ENCODE results near the gene MATR3. TPM values are rescaled to one million over a fixed set of nuclear protein-coding genes. Genes with fewer than 3 reads are reported as not detected.

The MATR3 gene
- total RNA-seq, 1 donor from 2014 or later: 247 TPM

Other genes with a start within 250 kb of the MATR3 start
- 18.7 and 21.6 TPM in 2 replicates for gene SIL1, start 95.4 kb upstream of the MATR3 start, total RNA-seq
- gene PAIP2, start 48.1 kb downstream of the MATR3 start, total RNA-seq: 77.0 and 82.6 TPM in 2 replicates
- 5.2 and 6.0 TPM in 2 replicates for gene SLC23A1, start 89.6 kb downstream of the MATR3 start, total RNA-seq
- 61.8 and 65.3 TPM in 2 replicates for gene MZB1, start 96.2 kb downstream of the MATR3 start, total RNA-seq
- gene PROB1, start 101.4 kb downstream of the MATR3 start, total RNA-seq: 5.5 and 6.0 TPM in 2 replicates
- gene SPATA24, start 110.3 kb downstream of the MATR3 start, total RNA-seq: 7.1 and 8.6 TPM in 2 replicates
- 9.3 and 9.8 TPM in 2 replicates for gene DNAJC18, start 145.8 kb downstream of the MATR3 start, total RNA-seq
- gene ECSCR, start 169.0 kb downstream of the MATR3 start, total RNA-seq: 1.1 and 1.6 TPM in 2 replicates
- 0.59 and 0.80 TPM in 2 replicates for gene SMIM33, start 177.3 kb downstream of the MATR3 start, total RNA-seq
- gene STING1, start 189.0 kb downstream of the MATR3 start, total RNA-seq: 203 and 216 TPM in 2 replicates